GM19023 (cell line): Measurements from ENCODE around the gene NPHP3.
A peak's percentile ranks its signal among the peaks of the same experiment; 100 is the strongest.

Experiments
- ATAC-seq: cut with Tn5 transposase; IDR thresholded peaks from one replicate; pipeline ENCODE4 v1.9.1; 2021; ENCODE audit warnings: mild to moderate bottlenecking, moderate library complexity; ENCODE audit not compliant: unreplicated experiment

The NPHP3 gene

DNA sequence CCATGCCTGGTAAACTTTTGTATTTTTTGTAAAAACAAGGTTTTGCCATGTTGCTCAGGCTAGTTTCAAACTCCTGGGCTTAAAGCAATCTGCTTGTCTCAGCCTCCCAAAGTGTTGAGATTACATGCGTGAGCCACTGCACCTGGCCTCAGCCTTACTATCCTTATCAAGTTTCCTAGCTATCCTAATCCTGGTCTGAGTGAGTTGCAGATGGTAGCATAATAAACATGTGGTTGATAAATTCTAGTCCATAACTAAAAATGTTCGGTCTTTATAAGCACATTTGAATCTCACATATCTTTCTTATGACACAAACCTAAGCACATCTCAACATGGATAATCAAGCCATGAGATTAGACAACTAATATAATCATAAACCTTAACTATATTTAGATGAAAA lies 18.5 kb downstream of the NPHP3 start:
- no peak for ATAC-seq

DNA sequence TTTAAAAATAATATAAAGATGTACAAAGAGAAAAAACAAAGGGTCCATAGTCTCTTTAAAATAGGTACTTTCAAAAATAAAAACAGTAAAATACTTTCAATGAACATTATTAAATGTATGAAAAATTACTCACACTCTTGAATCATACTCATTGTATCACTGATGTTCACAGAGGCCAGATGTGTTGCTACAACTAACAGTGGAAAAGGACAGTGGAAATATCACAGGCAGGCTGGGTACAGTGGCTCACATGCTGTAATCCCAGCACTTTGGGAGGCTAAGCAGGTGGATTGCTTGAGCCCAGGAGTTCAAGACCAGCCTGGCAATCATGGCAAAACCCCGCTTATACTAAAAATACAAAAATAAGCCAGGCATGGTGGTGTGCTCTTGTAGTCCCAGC lies 26.8 kb downstream of the NPHP3 start:
- no peak for ATAC-seq

DNA sequence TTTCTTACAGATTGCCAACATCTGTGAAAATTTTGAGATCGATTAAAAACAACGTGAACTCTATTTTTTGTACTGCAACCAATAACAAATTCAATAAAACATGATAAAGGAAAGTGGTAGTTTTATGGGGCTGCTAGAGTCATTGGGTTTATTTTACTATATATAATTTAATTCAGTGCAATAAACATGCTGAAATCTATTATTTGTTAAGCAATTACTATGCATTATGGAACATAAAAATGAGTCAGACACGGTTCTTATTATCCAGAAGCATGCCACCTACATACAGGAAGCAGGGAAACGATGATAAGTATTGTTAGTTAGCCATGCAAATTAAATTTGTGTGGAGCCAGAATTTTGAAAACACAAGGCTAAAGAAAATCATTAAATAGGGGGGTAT lies 27.2 kb downstream of the NPHP3 start:
- no peak for ATAC-seq

DNA sequence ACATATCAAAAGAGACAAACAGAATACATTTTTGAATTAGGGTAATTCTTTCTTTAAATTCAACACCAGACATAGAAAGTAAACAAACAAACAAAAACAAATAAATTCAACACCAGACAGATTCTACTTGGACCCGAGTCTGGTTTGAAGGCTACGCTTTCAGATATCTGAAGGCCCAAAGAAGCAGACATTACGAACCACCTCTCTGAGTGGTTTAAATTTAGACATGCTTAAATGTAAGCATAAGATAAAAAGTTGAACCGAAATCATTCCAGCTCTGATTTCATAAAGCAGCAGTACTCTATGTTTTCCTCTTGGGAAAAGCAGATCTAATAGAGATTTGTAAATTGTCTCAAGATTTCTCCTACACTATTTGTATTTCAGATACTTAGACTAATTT lies 32.2 kb downstream of the NPHP3 start:
- ATAC-seq: no peak

GRCh38 chr3:132682201-132682600 lies 40.0 kb downstream of the NPHP3 start:
- ATAC-seq: no peak

DNA sequence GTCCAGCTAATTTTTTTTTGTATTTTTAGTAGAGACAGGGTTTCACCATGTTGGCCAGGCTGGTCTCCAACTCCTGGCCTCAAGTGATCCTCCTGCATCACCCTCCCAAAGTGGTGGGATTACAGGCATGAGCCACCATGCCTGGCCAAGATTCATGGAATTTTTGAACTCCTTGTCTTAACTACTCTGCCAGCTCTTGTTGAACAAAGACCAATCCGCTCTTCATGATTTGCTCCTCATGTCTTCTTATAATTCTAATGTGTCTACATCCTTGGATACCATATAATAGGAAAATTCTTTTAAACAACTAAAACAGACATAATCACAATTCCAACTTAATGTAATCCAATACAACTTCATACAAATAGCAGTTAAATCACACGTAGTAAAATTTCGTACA lies 40.8 kb downstream of the NPHP3 start:
- ATAC-seq: no peak

DNA sequence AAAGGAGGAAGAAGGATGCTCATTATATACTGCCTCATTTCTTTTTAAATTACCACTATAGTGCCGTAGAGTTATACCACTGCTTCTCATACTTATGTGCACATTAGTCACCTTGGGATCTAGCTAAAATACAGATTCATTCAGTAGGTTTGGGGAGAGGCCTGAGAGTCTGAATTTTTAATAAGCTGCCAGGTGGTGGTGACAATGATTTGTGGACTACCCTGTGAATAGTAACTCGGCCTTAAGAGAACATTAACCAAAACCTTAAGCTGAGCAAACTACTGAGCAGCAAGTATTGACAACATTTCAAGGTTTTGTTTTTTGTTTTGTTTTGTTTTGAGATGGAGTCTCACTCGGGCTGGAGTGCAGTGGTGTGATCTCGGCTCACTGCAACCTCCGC lies 42.3 kb downstream of the NPHP3 start:
- ATAC-seq: no peak

DNA sequence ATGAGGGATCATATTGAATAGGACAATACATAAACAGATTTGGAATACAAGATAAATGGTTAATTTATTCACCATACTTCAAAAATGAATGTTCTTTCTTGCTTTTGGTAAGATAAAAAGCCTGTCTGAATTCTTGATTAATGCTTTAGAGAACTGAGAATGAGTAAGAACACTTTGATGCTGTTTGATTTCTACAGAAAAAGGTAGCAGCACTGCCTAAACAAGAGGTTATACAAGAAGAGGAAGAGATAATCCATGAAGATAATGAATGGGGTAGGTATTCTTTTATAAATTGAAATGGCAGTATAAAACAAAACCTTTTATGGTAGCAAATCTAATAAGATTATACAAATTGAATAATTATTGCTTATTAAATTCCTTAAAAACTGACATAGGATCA lies 46.8 kb downstream of the NPHP3 start:
- no peak for ATAC-seq

- no peak for ATAC-seq
These were observed 52.9 kb downstream of the NPHP3 start for GRCh38 chr3:132669256-132669777.

DNA sequence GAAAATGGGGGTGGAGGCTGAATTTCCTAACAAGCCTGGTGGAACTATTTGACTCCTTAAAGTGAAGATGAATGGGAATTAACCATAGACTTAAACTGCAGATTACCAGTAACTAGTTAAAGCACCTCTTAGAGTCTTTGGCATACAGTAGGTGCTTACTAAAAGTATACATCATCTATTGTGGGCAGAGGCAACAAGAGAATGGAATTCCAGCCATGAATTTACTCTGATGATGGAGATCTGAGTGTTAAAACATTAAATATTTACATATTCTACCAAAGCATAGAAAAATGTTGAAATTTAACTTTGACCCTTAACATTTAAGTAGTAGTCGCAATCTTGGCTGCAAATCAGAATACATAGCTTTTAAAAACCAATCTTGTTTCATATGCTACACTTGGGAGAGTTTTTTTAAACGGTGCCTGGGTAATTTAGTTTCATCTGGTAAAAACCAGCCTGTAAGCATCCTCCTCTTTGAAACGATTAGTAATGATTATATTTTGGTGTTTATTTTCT lies 56.9 kb downstream of the NPHP3 start:
- no peak for ATAC-seq

DNA sequence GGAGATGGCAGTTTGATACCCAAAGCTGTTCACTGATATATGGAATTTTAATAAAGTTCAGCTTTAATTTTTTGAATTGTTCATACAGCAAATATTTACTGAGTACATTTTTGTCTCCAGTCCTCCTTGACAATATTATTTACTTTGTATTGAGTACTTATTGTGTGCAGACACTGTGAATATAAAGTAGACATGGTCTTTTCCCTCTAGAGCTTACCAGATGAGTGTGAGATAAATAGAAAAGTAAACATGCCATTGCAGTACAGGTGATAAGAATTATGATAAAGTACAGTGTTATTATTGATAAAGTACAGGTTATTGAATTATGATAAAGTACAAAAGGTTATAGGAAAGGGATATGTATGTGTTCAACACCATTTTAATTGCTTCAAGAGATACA lies 60.0 kb downstream of the NPHP3 start:
- ATAC-seq: no peak

- ATAC-seq: no peak
These were observed 61.1 kb downstream of the NPHP3 start for GRCh38 chr3:132661101-132661500.

DNA sequence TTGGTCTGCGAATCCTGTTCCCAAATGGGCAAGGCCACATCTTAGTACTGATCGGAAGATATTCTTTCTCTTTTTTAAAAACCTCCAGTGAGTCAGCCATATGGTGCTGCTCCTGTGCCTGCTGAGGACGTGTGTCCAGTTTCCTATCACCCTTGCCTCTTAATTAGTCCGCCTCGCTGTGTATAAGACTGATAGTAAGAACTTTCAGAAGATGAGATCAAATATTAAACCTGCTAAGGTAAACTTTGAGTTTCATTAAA lies 61.5 kb downstream of the NPHP3 start:
- no peak for ATAC-seq

DNA sequence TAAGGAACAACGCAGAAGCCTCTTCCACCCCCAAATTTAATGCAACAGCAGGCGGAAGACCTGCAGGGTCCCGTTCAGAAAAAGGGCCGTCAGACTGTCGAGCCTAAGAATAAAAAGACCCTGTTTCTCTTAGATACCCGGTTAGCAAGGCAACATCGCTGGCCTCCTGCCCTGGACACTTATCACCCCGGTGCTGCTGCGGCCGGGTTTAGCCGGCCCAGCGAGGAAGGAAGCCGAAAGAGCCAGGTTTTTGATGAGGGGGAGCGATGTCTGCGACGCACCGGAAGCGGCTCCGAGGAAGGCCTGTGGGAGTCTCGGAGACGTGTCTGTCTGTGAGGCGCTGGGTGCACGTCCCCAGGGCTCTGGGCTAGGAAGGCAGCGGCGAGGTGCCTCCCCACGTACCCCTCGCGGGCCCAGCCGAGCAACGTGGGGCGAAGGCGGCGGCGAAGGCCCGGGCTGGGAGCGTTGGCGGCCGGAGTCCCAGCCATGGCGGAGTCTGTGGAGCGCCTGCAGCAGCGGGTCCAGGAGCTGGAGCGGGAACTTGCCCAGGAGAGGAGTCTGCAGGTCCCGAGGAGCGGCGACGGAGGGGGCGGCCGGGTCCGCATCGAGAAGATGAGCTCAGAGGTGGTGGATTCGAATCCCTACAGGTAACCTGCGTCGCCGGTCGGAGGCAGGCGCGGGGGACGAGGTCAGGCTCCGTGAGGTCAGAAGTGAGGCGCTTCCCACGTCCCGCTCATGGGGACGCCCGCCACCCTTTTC lies 62.0 kb downstream of the NPHP3 start, which contains the start of gene UBA5:
Gene UBA5 (plus strand): TSS at position 278 of the 759 bp plus-strand sequence. CDS start 209 bp downstream, at position 487.
- peak; percentile 76 for ATAC-seq

DNA sequence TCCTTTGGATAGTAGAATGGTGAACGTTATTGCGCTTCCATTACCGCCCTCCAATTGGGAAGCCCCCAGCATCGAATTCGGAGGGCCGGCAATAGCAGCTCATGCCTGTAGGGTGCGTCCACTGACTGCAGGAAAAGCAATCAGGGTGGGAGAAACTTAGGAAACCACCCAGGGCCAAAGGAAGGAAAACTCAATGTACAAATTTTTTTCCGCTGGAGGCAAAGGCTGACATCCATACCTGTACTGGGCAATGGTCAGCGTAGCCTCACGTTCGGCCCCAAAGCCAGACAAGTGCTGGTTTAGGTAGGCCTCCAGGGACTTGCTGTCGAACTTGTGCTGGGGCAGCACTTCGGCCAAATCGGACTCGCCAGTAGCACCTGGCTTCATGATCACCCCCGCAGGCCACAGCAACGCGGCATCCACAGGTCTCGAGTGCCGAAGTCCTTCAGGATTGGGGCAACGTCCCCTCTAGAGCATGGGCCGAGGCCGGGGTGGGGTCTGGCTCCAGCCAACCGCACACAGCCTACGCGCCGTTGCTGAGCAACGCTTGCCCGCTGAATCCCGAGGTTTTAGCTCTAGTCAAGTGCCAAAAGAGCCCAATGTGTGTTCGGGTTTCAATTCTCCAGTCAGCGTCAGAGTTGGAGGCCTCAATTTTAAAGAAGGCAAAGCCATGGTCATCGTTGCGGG lies 62.7 kb downstream of the NPHP3 start, which contains the start of gene ACAD11:
Gene ACAD11 (minus strand): TSS at position 445 of the 687 bp plus-strand sequence. CDS start 58 bp downstream, at position 387.
- peak; percentile 57 for ATAC-seq

GRCh38 chr3:132659000-132659364 lies 63.2 kb downstream of the NPHP3 start:
- no peak for ATAC-seq

DNA sequence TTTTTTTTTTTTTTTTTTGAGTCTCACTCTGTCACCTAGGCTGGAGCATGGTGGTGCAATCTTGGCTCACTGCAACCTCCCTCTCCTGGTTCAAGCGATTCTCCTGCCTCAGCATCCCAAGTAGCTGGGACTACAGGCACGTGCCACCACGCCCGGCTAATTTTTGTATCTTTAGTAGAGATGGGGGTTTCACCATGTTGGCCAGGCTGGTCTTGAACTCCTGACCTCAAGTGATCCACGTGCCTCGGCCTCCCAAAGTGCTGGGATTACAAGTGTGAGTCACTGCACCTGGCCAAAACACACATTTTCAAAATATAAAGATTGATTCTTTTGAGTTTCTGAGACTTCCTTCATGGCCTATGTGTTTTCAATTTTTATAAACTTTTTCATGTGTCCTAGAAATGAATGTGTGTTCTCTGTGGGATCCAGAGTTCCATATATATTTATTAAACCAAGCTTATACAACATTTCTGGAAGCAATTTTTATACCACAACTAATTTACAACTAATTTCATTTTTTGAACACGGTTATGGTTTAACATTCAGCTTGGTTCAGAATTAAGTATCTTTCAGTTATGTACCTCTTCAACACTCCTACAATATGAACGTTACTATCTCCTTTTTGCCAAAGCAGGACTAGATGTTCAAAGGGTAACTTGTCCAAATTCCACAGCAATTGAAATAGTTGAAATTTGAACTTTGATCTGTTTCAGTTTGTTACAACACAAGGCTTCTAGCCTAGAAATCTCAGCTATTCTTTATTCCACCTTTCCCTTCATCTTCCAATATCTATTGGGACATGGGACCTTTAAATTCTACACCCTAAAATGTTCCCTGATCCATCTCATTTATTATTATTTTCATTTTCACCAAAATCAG lies 64.1 kb downstream of the NPHP3 start:
- ATAC-seq: no peak

- ATAC-seq: no peak
These were observed 66.7 kb downstream of the NPHP3 start for GRCh38 chr3:132655471-132655870.

- no peak for ATAC-seq
These were observed 67.5 kb downstream of the NPHP3 start for GRCh38 chr3:132654721-132655120.

DNA sequence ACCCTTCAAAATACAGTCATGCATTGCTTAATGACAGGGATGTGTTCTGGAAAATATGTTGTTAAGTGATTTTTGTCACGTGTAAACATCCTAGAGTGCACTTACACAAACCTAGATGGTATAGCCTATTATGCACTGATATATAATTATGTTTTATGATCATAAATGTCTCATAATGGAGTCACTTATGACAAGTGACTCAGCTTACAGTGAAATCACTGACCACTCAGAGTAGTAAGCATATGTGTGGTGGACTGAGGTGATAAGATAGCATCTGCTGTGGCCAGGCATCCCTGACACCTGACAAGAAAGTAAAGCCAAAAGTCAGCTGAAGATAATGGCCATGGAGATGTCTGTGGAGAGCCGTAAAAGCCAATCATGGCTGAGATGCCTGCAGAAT lies 68.0 kb downstream of the NPHP3 start:
- ATAC-seq: no peak

- no peak for ATAC-seq
These were observed 69.5 kb downstream of the NPHP3 start for GRCh38 chr3:132652640-132653270.
